K562 (cell line): ENCODE results near the gene HSD17B12. TPM values are rescaled to one million over a fixed set of nuclear protein-coding genes. Genes with fewer than 3 reads are reported as not detected.

Source experiments
- ARID1B ChIP-seq: fragments of 450-650 bp; IDR thresholded peaks from 2 replicates; pipeline ENCODE4 v1.6.1; 2016; ENCODE audit warnings: antibody characterized with exemption, mild to moderate bottlenecking, inconsistent platforms
- ATF7 ChIP-seq: fragments of 450-650 bp; IDR thresholded peaks from 2 replicates; pipeline ENCODE4 v1.7.1; 2014; ENCODE audit warnings: mild to moderate bottlenecking, moderate library complexity
- U2AF2 ChIP-seq: fragments of 200-400 bp; formaldehyde crosslinking; optimal IDR thresholded peaks from 2 replicates; pipeline ENCODE3; 2017; ENCODE audit warnings: low read depth, mild to moderate bottlenecking, low read length
- XRCC4 ChIP-seq: IDR thresholded peaks from one replicate; pipeline ENCODE4 v1.6.1; 2011; ENCODE audit not compliant: insufficient read depth, insufficient read length; ENCODE audit errors: extremely low read depth
- ZBTB8A ChIP-seq: fragments of 450-650 bp; IDR thresholded peaks from 2 replicates; pipeline ENCODE4 v1.6.1; 2018; ENCODE audit warnings: mild to moderate bottlenecking, moderate library complexity; ENCODE audit not compliant: partially characterized antibody
- ZKSCAN3 ChIP-seq: fragments of 250-450 bp; sonication (Bioruptor Pico); IDR thresholded peaks from 2 replicates; pipeline ENCODE4 v1.4.0; 2020
- ZNF511 ChIP-seq: sonication (generic); formaldehyde crosslinking; IDR thresholded peaks from 2 replicates; pipeline ENCODE4 v1.8.0; 2022; ENCODE audit warnings: mild to moderate bottlenecking, missing genetic modification reagents
- ZNF696 ChIP-seq: fragments of 250-450 bp; sonication (Bioruptor Pico); conservative IDR thresholded peaks from 2 replicates; pipeline ENCODE4 v1.4.0; 2020; ENCODE audit warnings: mild to moderate bottlenecking, moderate library complexity
- polyA plus RNA-seq, 8 experiments: library from polyadenylated mRNA; depleted of rRNA in 4 of 8; stranded (reverse) in 5 of 8; unstranded in 3 of 8; fragments of >200 nt; fragmentation: Nextera tagmentation in 2 of 8; fragmentation: Illumina TruSeq in 1 of 8; extraction: Ambion mirVana in 2 of 8; extraction: Trizol in 1 of 8; gene quantifications; 2 replicates each; pipeline versions ENCODE4 v1.2.1 to v1.2.3, GENCODE V29; 2011 to 2014; ENCODE audit warnings: inconsistent platforms in 1 of 8, missing spikeins in 1 of 8
- total RNA-seq, 7 experiments: library from RNA; depleted of rRNA in 6 of 7; stranded (reverse); fragments of >200 nt in 6 of 7; fragmentation: Illumina TruSeq in 2 of 7; extraction: Trizol in 2 of 7; gene quantifications; 2 replicates each; pipeline versions ENCODE4 v1.2.1 to v1.2.3, GENCODE V29; 2011 to 2021; ENCODE audit warnings: low replicate concordance in 1 of 7
- TF ChIP-seq, protein P1 (sequence below): sonication (generic); formaldehyde crosslinking; IDR thresholded peaks from 2 replicates; pipeline ENCODE4 v1.8.1; 2023; ENCODE audit warnings: mild to moderate bottlenecking, missing genetic modification reagents
- TF ChIP-seq, protein P2 (sequence below), 3 experiments: fragments of 200-800 bp in 1 of 3; fragments of 250-450 bp in 1 of 3; fragments of 450-650 bp in 1 of 3; sonication (Bioruptor Pico) in 1 of 3; sonication (Bioruptor generic) in 1 of 3; formaldehyde crosslinking in 1 of 3; IDR thresholded peaks; 2 replicates each; pipeline versions ENCODE4 v1.6.1 to v1.8.0; 2016 to 2022; ENCODE audit warnings: mild to moderate bottlenecking in 2 of 3, missing genetic modification characterization in 2 of 3, missing compliant biosample characterization in 1 of 3, moderate library complexity in 1 of 3

Gene HSD17B12
- total and polyA plus RNA-seq, 9 of the 15 experiments (the other 6 are each of a cell fraction or from before 2014, with no cell fraction given): 9.1 to 34.5 (median 23.3) TPM

- peak; percentile 30; the same call in 1 of the 2 replicates for TF ChIP-seq ARID1B
- no peak for TF ChIP-seq ZKSCAN3 (CRISPR knock-in tag)
- no peak for TF ChIP-seq ZNF511
- TF ChIP-seq ZBTB8A: no peak
- TF ChIP-seq ZNF696: no peak
- TF ChIP-seq ATF7: no peak
- TF ChIP-seq, protein P1, sequence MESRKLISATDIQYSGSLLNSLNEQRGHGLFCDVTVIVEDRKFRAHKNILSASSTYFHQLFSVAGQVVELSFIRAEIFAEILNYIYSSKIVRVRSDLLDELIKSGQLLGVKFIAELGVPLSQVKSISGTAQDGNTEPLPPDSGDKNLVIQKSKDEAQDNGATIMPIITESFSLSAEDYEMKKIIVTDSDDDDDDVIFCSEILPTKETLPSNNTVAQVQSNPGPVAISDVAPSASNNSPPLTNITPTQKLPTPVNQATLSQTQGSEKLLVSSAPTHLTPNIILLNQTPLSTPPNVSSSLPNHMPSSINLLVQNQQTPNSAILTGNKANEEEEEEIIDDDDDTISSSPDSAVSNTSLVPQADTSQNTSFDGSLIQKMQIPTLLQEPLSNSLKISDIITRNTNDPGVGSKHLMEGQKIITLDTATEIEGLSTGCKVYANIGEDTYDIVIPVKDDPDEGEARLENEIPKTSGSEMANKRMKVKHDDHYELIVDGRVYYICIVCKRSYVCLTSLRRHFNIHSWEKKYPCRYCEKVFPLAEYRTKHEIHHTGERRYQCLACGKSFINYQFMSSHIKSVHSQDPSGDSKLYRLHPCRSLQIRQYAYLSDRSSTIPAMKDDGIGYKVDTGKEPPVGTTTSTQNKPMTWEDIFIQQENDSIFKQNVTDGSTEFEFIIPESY (CRISPR knock-in tag): no peak
- no peak for TF ChIP-seq U2AF2
- TF ChIP-seq XRCC4: no peak
- TF ChIP-seq, protein P2, sequence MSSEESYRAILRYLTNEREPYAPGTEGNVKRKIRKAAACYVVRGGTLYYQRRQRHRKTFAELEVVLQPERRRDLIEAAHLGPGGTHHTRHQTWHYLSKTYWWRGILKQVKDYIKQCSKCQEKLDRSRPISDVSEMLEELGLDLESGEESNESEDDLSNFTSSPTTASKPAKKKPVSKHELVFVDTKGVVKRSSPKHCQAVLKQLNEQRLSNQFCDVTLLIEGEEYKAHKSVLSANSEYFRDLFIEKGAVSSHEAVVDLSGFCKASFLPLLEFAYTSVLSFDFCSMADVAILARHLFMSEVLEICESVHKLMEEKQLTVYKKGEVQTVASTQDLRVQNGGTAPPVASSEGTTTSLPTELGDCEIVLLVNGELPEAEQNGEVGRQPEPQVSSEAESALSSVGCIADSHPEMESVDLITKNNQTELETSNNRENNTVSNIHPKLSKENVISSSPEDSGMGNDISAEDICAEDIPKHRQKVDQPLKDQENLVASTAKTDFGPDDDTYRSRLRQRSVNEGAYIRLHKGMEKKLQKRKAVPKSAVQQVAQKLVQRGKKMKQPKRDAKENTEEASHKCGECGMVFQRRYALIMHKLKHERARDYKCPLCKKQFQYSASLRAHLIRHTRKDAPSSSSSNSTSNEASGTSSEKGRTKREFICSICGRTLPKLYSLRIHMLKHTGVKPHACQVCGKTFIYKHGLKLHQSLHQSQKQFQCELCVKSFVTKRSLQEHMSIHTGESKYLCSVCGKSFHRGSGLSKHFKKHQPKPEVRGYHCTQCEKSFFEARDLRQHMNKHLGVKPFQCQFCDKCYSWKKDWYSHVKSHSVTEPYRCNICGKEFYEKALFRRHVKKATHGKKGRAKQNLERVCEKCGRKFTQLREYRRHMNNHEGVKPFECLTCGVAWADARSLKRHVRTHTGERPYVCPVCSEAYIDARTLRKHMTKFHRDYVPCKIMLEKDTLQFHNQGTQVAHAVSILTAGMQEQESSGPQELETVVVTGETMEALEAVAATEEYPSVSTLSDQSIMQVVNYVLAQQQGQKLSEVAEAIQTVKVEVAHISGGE (CRISPR knock-in tag; IDR thresholded peaks at IDR 0.05): no peak
Measured at GRCh38 chr11:43697679-43698078, 17.1 kb downstream of the HSD17B12 start (continued).
